ENCODE measurements around the gene ZBTB4.

The ZBTB4 gene

GRCh38 chr17:7427549-7427948, 51.9 kb downstream of the ZBTB4 start:
- no peak for TF ChIP-seq CTCF (IDR thresholded peaks at IDR 0.05; ENCODE audit: low read depth, low read length)
- no peaks in the 10 kb centered on the region for H3K4me1 ChIP-seq

GRCh38 chr17:7426896-7427489, 52.4 kb downstream of the ZBTB4 start:
- H3K4me3 ChIP-seq (ENCODE audit: low read depth, low read length): no peak overlapping the region
- no peak for TF ChIP-seq CTCF (IDR thresholded peaks at IDR 0.05; ENCODE audit: low read depth, low read length)
- no peaks in the 10 kb centered on the region for H3K9me3 ChIP-seq
- no peaks in the 10 kb centered on the region for H3K27me3 ChIP-seq
- H3K36me3 ChIP-seq: no peaks in the 10 kb centered on the region
- no peaks in the 10 kb centered on the region for H3K4me1 ChIP-seq
- no peak for DNase-seq

More at GRCh38 chr17:7427549-7427948, 51.9 kb downstream of the ZBTB4 start:
- no peak for DNase-seq
- H3K27me3 ChIP-seq: no peaks in the 10 kb centered on the region
- no peaks in the 10 kb centered on the region for H3K9me3 ChIP-seq
- H3K36me3 ChIP-seq: no peaks in the 10 kb centered on the region
- no peak overlapping the region for H3K4me3 ChIP-seq (ENCODE audit: low read depth, low read length)

GRCh38 chr17:7426203-7426863, 53.1 kb downstream of the ZBTB4 start:
- TF ChIP-seq CTCF (IDR thresholded peaks at IDR 0.05; ENCODE audit: low read depth, low read length): no peak
- DNase-seq: no peak
- Histone ChIP-seq H3K9me3 (no peaks in the 10 kb centered on the region), H3K27me3 (no peaks in the 10 kb centered on the region), H3K4me1 (no peaks in the 10 kb centered on the region), H3K36me3 (no peaks in the 10 kb centered on the region), H3K4me3 (ENCODE audit: low read depth, low read length) (no peak overlapping the region)

- Histone ChIP-seq H3K36me3 (no peaks in the 10 kb centered on the region), H3K4me1 (no peaks in the 10 kb centered on the region), H3K4me3 (ENCODE audit: low read depth, low read length) (no peak overlapping the region), H3K27me3 (no peaks in the 10 kb centered on the region), H3K9me3 (no peaks in the 10 kb centered on the region)
- DNase-seq: no peak
- TF ChIP-seq CTCF (IDR thresholded peaks at IDR 0.05; ENCODE audit: low read depth, low read length): no peak
Observed at GRCh38 chr17:7425756-7426155, 53.7 kb downstream of the ZBTB4 start.

GRCh38 chr17:7425316-7425715, 54.1 kb downstream of the ZBTB4 start, which contains the start of gene SPEM2:
TSS of gene SPEM2 (plus strand) at chr17:7425616. CDS start at chr17:7425689, 73 bp downstream.
- no peak within 1 kb of the TSS for H3K4me3 ChIP-seq (ENCODE audit: low read depth, low read length)
- no peaks in the 10 kb centered on the region for H3K36me3 ChIP-seq
- no peaks in the 10 kb centered on the region for H3K9me3 ChIP-seq
- no peaks in the 10 kb centered on the region for H3K27me3 ChIP-seq
- TF ChIP-seq CTCF (IDR thresholded peaks at IDR 0.05; ENCODE audit: low read depth, low read length): no peak
- H3K4me1 ChIP-seq: no peaks in the 10 kb centered on the region
- no peak for DNase-seq

- Histone ChIP-seq H3K4me3 (ENCODE audit: low read depth, low read length) (no peak overlapping the region), H3K4me1 (no peaks in the 10 kb centered on the region), H3K27me3 (no peaks in the 10 kb centered on the region), H3K9me3 (no peaks in the 10 kb centered on the region), H3K36me3 (no peaks in the 10 kb centered on the region)
- no peak for DNase-seq
- no peak for TF ChIP-seq CTCF (IDR thresholded peaks at IDR 0.05; ENCODE audit: low read depth, low read length)
Observed at GRCh38 chr17:7423679-7424078, 55.8 kb downstream of the ZBTB4 start.

Measured in BE2C (cell line).